Measurements from ENCODE around the gene KCNK3.

The KCNK3 gene

GRCh38 chr2:26691881-26692278, 642 bp upstream of the KCNK3 start:
- no peak for FAIRE-seq

- FAIRE-seq = no peak
Measured at GRCh38 chr2:26692897-26693849, 651 bp downstream of the KCNK3 start.

GRCh38 chr2:26694001-26694400, 1.5 kb downstream of the KCNK3 start:
- FAIRE-seq = no peak

- FAIRE-seq = no peak
Measured at GRCh38 chr2:26696351-26696816, 3.9 kb downstream of the KCNK3 start.

GRCh38 chr2:26697425-26697824, 4.9 kb downstream of the KCNK3 start:
- no peak for FAIRE-seq

GRCh38 chr2:26699295-26699694, 6.8 kb downstream of the KCNK3 start:
- no peak for FAIRE-seq

- FAIRE-seq = no peak
Measured at GRCh38 chr2:26700078-26700477, 7.6 kb downstream of the KCNK3 start.

- no peak for FAIRE-seq
Measured at GRCh38 chr2:26701596-26701995, 9.1 kb downstream of the KCNK3 start.

- no peak for FAIRE-seq
Measured at GRCh38 chr2:26702025-26702424, 9.5 kb downstream of the KCNK3 start.

GRCh38 chr2:26704441-26704977, 12.0 kb downstream of the KCNK3 start:
- no peak for FAIRE-seq

- no peak for FAIRE-seq
Measured at GRCh38 chr2:26705126-26705525, 12.6 kb downstream of the KCNK3 start.

- no peak for FAIRE-seq
Measured at GRCh38 chr2:26706093-26706492, 13.6 kb downstream of the KCNK3 start.

- no peak for FAIRE-seq
Measured at GRCh38 chr2:26706616-26707473, 14.3 kb downstream of the KCNK3 start.

- no peak for FAIRE-seq
Measured at GRCh38 chr2:26707747-26708146, 15.2 kb downstream of the KCNK3 start.

- FAIRE-seq = no peak
Measured at GRCh38 chr2:26708457-26708856, 15.9 kb downstream of the KCNK3 start.

- no peak for FAIRE-seq
Measured at GRCh38 chr2:26709323-26710110, 17.0 kb downstream of the KCNK3 start.

GRCh38 chr2:26710145-26710544, 17.6 kb downstream of the KCNK3 start:
- FAIRE-seq = no peak

GRCh38 chr2:26710743-26711456, 18.4 kb downstream of the KCNK3 start:
- FAIRE-seq = no peak

- no peak for FAIRE-seq
Measured at GRCh38 chr2:26711457-26712161, 19.1 kb downstream of the KCNK3 start.

- no peak for FAIRE-seq
Measured at GRCh38 chr2:26712486-26713465, 20.3 kb downstream of the KCNK3 start.

All from endometrium (tissue), 2 donors.